ENCODE results near the gene JCHAIN.

The JCHAIN gene

DNA sequence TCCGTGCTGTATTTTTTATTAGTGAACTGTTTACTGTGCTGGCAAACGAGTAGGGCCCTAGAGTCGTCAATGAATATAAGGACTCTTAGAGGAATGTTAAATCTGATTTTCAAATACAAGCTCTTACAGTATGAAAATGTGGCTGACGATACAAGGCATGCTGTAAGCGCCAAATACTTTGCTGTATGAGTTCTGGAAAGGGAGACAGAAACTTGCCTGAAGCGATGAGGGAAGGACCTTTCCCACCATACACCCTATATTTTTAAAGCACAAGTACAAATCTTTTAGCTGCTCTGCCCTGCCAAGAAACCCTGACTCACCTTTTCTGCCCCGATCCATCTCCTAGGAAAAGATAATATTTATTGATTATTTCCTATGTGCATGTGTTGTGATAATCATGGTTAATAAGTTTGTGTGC lies 39.7 kb upstream of the JCHAIN start:
- Histone ChIP-seq H3K79me2 (ENCODE audit: insufficient read depth, low read length) (peaks cover 48% of the 10 kb centered on the region), H3K9me2 (replicated peaks; ENCODE audit: low read depth, low read length) (no peaks in the 10 kb centered on the region), H3K27me3 (ENCODE audit: insufficient read depth, low read length, poor library complexity, severe bottlenecking) (no peaks in the 10 kb centered on the region), H3K4me1 (ENCODE audit: insufficient read depth, low read length, poor library complexity, severe bottlenecking) (peaks cover 38% of the 10 kb centered on the region), H3K4me3 (ENCODE audit: low read length, poor library complexity, severe bottlenecking) (peak overlapping the region; percentile 87), H3K9ac (ENCODE audit: low read depth, low read length, poor library complexity, severe bottlenecking) (peak overlapping the region; percentile 84), H2AFZ (ENCODE audit: low read length) (peak overlapping the region; percentile 68), H3K4me2 (ENCODE audit: low read depth, low read length, poor library complexity, severe bottlenecking) (peak overlapping the region; percentile 97), H4K20me1 (ENCODE audit: insufficient read depth, low read length, poor library complexity, severe bottlenecking) (peaks cover 11% of the 10 kb centered on the region), H3K36me3 (ENCODE audit: insufficient read depth, low read length) (no peaks in the 10 kb centered on the region), H3F3A (ENCODE audit: low read depth) (0 out of 2 replicates have a peak, but pooled peaks cover 3% of the 10 kb centered on the region), H3K9me3 (ENCODE audit: insufficient read depth, low read depth, low read length) (no peaks in the 10 kb centered on the region)
- TF ChIP-seq EZH2phosphoT487 (IDR thresholded peaks at IDR 0.05; ENCODE audit: borderline replicate concordance) = no peak
- TF ChIP-seq, protein P1, sequence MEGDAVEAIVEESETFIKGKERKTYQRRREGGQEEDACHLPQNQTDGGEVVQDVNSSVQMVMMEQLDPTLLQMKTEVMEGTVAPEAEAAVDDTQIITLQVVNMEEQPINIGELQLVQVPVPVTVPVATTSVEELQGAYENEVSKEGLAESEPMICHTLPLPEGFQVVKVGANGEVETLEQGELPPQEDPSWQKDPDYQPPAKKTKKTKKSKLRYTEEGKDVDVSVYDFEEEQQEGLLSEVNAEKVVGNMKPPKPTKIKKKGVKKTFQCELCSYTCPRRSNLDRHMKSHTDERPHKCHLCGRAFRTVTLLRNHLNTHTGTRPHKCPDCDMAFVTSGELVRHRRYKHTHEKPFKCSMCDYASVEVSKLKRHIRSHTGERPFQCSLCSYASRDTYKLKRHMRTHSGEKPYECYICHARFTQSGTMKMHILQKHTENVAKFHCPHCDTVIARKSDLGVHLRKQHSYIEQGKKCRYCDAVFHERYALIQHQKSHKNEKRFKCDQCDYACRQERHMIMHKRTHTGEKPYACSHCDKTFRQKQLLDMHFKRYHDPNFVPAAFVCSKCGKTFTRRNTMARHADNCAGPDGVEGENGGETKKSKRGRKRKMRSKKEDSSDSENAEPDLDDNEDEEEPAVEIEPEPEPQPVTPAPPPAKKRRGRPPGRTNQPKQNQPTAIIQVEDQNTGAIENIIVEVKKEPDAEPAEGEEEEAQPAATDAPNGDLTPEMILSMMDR (conservative IDR thresholded peaks at IDR 0.05; ENCODE audit: low read length) = no peak

DNA sequence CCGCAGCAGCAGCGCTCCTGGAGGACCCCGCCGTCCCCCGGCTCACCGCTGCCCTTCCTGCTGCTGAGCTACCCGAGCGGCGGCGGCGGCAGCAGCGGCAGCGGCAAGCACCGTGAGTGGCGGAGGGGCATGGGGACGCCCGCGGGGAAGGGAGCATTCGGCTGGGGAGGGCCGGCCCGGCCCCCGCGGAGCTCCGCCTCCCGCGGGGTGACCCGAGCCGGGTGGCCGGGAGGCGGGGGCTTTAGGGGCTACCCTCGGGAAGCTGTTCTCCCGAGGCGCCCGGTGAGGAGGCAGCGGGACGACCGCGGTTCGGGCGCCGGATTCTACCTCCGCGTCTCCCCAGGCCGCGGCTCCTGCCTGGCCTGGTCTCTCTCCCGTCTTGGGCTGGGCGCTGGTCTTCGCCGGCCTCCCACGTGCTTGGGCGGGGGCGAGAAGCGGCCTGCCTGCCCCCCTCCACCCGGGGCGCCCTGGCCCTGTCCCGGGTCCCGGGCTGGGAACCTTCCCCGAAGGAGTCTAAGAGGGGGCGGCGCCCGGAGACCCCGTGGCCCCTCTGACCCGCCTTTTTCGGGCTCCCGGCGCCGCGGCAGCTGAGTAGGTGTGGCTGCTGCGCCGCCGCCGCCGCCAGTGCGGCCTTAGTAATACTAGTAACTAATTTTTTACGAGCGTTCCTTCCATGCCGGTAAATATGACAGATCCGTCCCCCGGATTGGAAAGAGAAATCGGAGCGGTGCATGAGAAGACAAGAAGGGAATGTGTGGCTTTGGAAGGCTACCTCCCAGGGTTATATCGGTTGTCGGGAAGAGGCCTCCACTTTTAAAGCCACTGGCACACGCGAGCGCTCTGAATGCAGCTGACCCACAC lies 39.1 kb upstream of the JCHAIN start:
- Histone ChIP-seq H3K27me3 (ENCODE audit: insufficient read depth, low read length, poor library complexity, severe bottlenecking) (no peaks in the 10 kb centered on the region), H3K4me1 (ENCODE audit: insufficient read depth, low read length, poor library complexity, severe bottlenecking) (peaks cover 38% of the 10 kb centered on the region), H3K9me2 (replicated peaks; ENCODE audit: low read depth, low read length) (no peaks in the 10 kb centered on the region), H4K20me1 (ENCODE audit: insufficient read depth, low read length, poor library complexity, severe bottlenecking) (peaks cover 11% of the 10 kb centered on the region), H3K79me2 (ENCODE audit: insufficient read depth, low read length) (peaks cover 45% of the 10 kb centered on the region), H3K9ac (ENCODE audit: low read depth, low read length, poor library complexity, severe bottlenecking) (peak overlapping the region; percentile 84), H3K36me3 (ENCODE audit: insufficient read depth, low read length) (no peaks in the 10 kb centered on the region), H3K4me2 (ENCODE audit: low read depth, low read length, poor library complexity, severe bottlenecking) (peak overlapping the region; percentile 97), H3K9me3 (ENCODE audit: insufficient read depth, low read depth, low read length) (no peaks in the 10 kb centered on the region), H3K4me3 (ENCODE audit: low read length, poor library complexity, severe bottlenecking) (peak overlapping the region; percentile 87), H2AFZ (ENCODE audit: low read length) (peak overlapping the region; percentile 68), H3F3A (ENCODE audit: low read depth) (0 out of 2 replicates have a peak, but pooled peaks cover 3% of the 10 kb centered on the region)
- TF ChIP-seq EZH2phosphoT487 (IDR thresholded peaks at IDR 0.05; ENCODE audit: borderline replicate concordance) = no peak
- TF ChIP-seq, protein P1 (conservative IDR thresholded peaks at IDR 0.05; ENCODE audit: low read length) = no peak

DNA sequence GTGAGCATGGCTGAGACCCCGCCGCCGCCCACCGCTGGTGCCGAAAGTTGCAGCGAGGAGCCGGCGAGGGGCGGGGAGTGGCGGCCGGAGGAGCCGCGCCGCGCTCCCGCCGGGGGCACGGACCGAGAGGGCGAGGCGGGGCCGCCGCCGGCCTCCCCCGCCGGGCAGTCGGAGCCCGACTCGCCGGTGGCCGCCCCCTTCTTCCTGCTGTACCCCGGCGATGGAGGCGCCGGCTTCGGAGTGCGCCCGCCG lies 38.5 kb upstream of the JCHAIN start:
- Histone ChIP-seq H3K4me3 (ENCODE audit: low read length, poor library complexity, severe bottlenecking) (peak overlapping the region; percentile 87), H4K20me1 (ENCODE audit: insufficient read depth, low read length, poor library complexity, severe bottlenecking) (peaks cover 10% of the 10 kb centered on the region), H3K9me3 (ENCODE audit: insufficient read depth, low read depth, low read length) (no peaks in the 10 kb centered on the region), H3K9ac (ENCODE audit: low read depth, low read length, poor library complexity, severe bottlenecking) (peak overlapping the region; percentile 84), H3K36me3 (ENCODE audit: insufficient read depth, low read length) (no peaks in the 10 kb centered on the region), H3K79me2 (ENCODE audit: insufficient read depth, low read length) (peaks cover 41% of the 10 kb centered on the region), H2AFZ (ENCODE audit: low read length) (peak overlapping the region; percentile 80), H3K27me3 (ENCODE audit: insufficient read depth, low read length, poor library complexity, severe bottlenecking) (no peaks in the 10 kb centered on the region), H3F3A (ENCODE audit: low read depth) (0 out of 2 replicates have a peak, but pooled peaks cover 3% of the 10 kb centered on the region), H3K9me2 (replicated peaks; ENCODE audit: low read depth, low read length) (no peaks in the 10 kb centered on the region), H3K4me1 (ENCODE audit: insufficient read depth, low read length, poor library complexity, severe bottlenecking) (peaks cover 37% of the 10 kb centered on the region), H3K4me2 (ENCODE audit: low read depth, low read length, poor library complexity, severe bottlenecking) (peak overlapping the region; percentile 97)
- TF ChIP-seq, protein P1 (conservative IDR thresholded peaks at IDR 0.05; ENCODE audit: low read length) = no peak
- TF ChIP-seq EZH2phosphoT487 (IDR thresholded peaks at IDR 0.05; ENCODE audit: borderline replicate concordance) = no peak
